ENCODE data around the gene SLC28A1. TPM values are rescaled to one million over a fixed set of nuclear protein-coding genes. Genes with fewer than 3 reads are reported as not detected.

The SLC28A1 gene
- total RNA-seq, 3 donors from 2014 or later (not counting 1 experiment from before 2014, with no cell fraction given): not detected

- no peaks in the 10 kb centered on the region for H3K27me3 ChIP-seq (ENCODE audit: control insufficient read depth, insufficient read depth, low read length)
- Mint-ChIP-seq H3K9me3 (no peaks in the 10 kb centered on the region), H3K36me3 (no peaks in the 10 kb centered on the region), H3K4me3 (no peak overlapping the region), H3K27me3 (ENCODE audit: low read depth in 2 of 2) (peaks cover 3 to 8% of the 10 kb centered on the region in 2 donors), H3K27ac (no peak overlapping the region), H3K4me1 (no peaks in the 10 kb centered on the region)
- no peak for DNase-seq
- H3K36me3 ChIP-seq (ENCODE audit: control insufficient read depth, insufficient read depth, low read length): no peaks in the 10 kb centered on the region
- ATAC-seq: no peak
- intact Hi-C loops (cut with micrococcal nuclease): no loop called here
- no peak overlapping the region for H3K4me3 ChIP-seq (ENCODE audit: low read length)
- 80% methylated on average over 10 of the region's 10 CpGs for WGBS (ENCODE audit: insufficient coverage)
- H3K4me1 ChIP-seq (ENCODE audit: control insufficient read depth, insufficient read depth, low read length): no peaks in the 10 kb centered on the region
- no peak overlapping the region for H3K27ac ChIP-seq (ENCODE audit: low read length)
- H3K9me3 ChIP-seq (ENCODE audit: control insufficient read depth, insufficient read depth, low read length): no peaks in the 10 kb centered on the region
- no peak for TF ChIP-seq CTCF (IDR thresholded peaks at IDR 0.05)
Measured at GRCh38 chr15:84893607-84894006, 9.1 kb downstream of the SLC28A1 start.

- H3K36me3 ChIP-seq (ENCODE audit: control insufficient read depth, insufficient read depth, low read length): no peaks in the 10 kb centered on the region
- H3K9me3 Mint-ChIP-seq: no peaks in the 10 kb centered on the region
- ATAC-seq (no peak), DNase-seq (no peak)
- no peak overlapping the region for H3K27ac Mint-ChIP-seq
- no peak overlapping the region for H3K27ac ChIP-seq (ENCODE audit: low read length)
- H3K27me3 Mint-ChIP-seq (ENCODE audit: low read depth in 2 of 2): peaks cover 14 to 18% of the 10 kb centered on the region in 2 donors
- WGBS (ENCODE audit: insufficient coverage): 89% methylated on average over 12 of the region's 12 CpGs
- H3K27me3 ChIP-seq (ENCODE audit: control insufficient read depth, insufficient read depth, low read length): no peaks in the 10 kb centered on the region
- no peak overlapping the region for H3K4me3 ChIP-seq (ENCODE audit: low read length)
- H3K4me1 Mint-ChIP-seq: no peaks in the 10 kb centered on the region
- no peak overlapping the region for H3K4me3 Mint-ChIP-seq
- H3K4me1 ChIP-seq (ENCODE audit: control insufficient read depth, insufficient read depth, low read length): no peaks in the 10 kb centered on the region
- H3K36me3 Mint-ChIP-seq: no peaks in the 10 kb centered on the region
- no peaks in the 10 kb centered on the region for H3K9me3 ChIP-seq (ENCODE audit: control insufficient read depth, insufficient read depth, low read length)
- intact Hi-C loops (cut with micrococcal nuclease): no loop called here
- no peak for TF ChIP-seq CTCF (IDR thresholded peaks at IDR 0.05)
Measured at GRCh38 chr15:84894736-84895425, 10.4 kb downstream of the SLC28A1 start.

- no peaks in the 10 kb centered on the region for H3K36me3 Mint-ChIP-seq
- peaks cover 13 to 14% of the 10 kb centered on the region in 2 donors for H3K27me3 Mint-ChIP-seq (ENCODE audit: low read depth in 2 of 2)
- no peak overlapping the region for H3K27ac ChIP-seq (ENCODE audit: low read length)
- WGBS (ENCODE audit: insufficient coverage): 76% methylated on average over 4 of the region's 4 CpGs
- H3K4me1 Mint-ChIP-seq: no peaks in the 10 kb centered on the region
- no peaks in the 10 kb centered on the region for H3K36me3 ChIP-seq (ENCODE audit: control insufficient read depth, insufficient read depth, low read length)
- intact Hi-C loops (cut with micrococcal nuclease): no loop called here
- H3K4me1 ChIP-seq (ENCODE audit: control insufficient read depth, insufficient read depth, low read length): no peaks in the 10 kb centered on the region
- H3K4me3 ChIP-seq (ENCODE audit: low read length): no peak overlapping the region
- no peaks in the 10 kb centered on the region for H3K9me3 ChIP-seq (ENCODE audit: control insufficient read depth, insufficient read depth, low read length)
- no peak overlapping the region for H3K27ac Mint-ChIP-seq
- DNase-seq: no peak
- no peaks in the 10 kb centered on the region for H3K27me3 ChIP-seq (ENCODE audit: control insufficient read depth, insufficient read depth, low read length)
- no peak overlapping the region for H3K4me3 Mint-ChIP-seq
- ATAC-seq: no peak
- TF ChIP-seq CTCF (IDR thresholded peaks at IDR 0.05): no peak
- H3K9me3 Mint-ChIP-seq: no peaks in the 10 kb centered on the region
Measured at GRCh38 chr15:84898761-84899160, 14.3 kb downstream of the SLC28A1 start.

- Histone ChIP-seq H3K27ac (ENCODE audit: low read length) (no peak overlapping the region), H3K4me3 (ENCODE audit: low read length) (no peak overlapping the region), H3K36me3 (ENCODE audit: control insufficient read depth, insufficient read depth, low read length) (no peaks in the 10 kb centered on the region), H3K4me1 (ENCODE audit: control insufficient read depth, insufficient read depth, low read length) (no peaks in the 10 kb centered on the region), H3K27me3 (ENCODE audit: control insufficient read depth, insufficient read depth, low read length) (no peaks in the 10 kb centered on the region), H3K9me3 (ENCODE audit: control insufficient read depth, insufficient read depth, low read length) (no peaks in the 10 kb centered on the region)
- intact Hi-C loops (cut with micrococcal nuclease): no loop called here
- Mint-ChIP-seq H3K36me3 (no peaks in the 10 kb centered on the region), H3K4me1 (no peaks in the 10 kb centered on the region), H3K4me3 (no peak overlapping the region), H3K9me3 (no peaks in the 10 kb centered on the region), H3K27me3 (ENCODE audit: low read depth in 2 of 2) (peaks cover 13 to 14% of the 10 kb centered on the region in 2 donors), H3K27ac (no peak overlapping the region)
- no peak for DNase-seq
- WGBS (ENCODE audit: insufficient coverage): 96% methylated on average over 7 of the region's 7 CpGs
- no peak for ATAC-seq
- no peak for TF ChIP-seq CTCF (IDR thresholded peaks at IDR 0.05)
Measured at GRCh38 chr15:84899750-84900149, 15.3 kb downstream of the SLC28A1 start.
